Small intestine (tissue), 7 donors: ENCODE data around the gene VAX1. TPM values are rescaled to one million over a fixed set of nuclear protein-coding genes. Genes with fewer than 3 reads are reported as not detected.

Experiments used
- DNase-seq, 2 donors: peaks; one replicate each; pipeline versions ENCODE4 v3.0.0 to v3.0.0-alpha.2; 2013
- FAIRE-seq: peaks from 2 replicates; lab custom pipeline; 2012; peaks lifted over from hg19 to GRCh38; lab: Jason Lieb, UNC
- H3K27ac ChIP-seq, 3 donors: one replicate each; pipeline ENCODE4 v1.5.1; 2013; ENCODE audit warnings: low read length in 2 of 3, mild to moderate bottlenecking in 2 of 3, control low read depth in 1 of 3, inconsistent platforms in 1 of 3, low read depth in 1 of 3, moderate library complexity in 1 of 3
- H3K27me3 ChIP-seq, 3 donors: one replicate each; pipeline ENCODE4 v1.6.1; 2013; ENCODE audit warnings: low read length in 3 of 3, inconsistent platforms in 1 of 3; ENCODE audit not compliant: control insufficient read depth in 3 of 3, insufficient read depth in 3 of 3
- H3K36me3 ChIP-seq, 3 donors: one replicate each; pipeline ENCODE4 v1.6.1; 2013; ENCODE audit warnings: low read length in 3 of 3, inconsistent platforms in 1 of 3, low read depth in 1 of 3, mild to moderate bottlenecking in 1 of 3, moderate library complexity in 1 of 3; ENCODE audit not compliant: control insufficient read depth in 3 of 3, insufficient read depth in 2 of 3
- H3K4me1 ChIP-seq, 3 donors: one replicate each; pipeline ENCODE4 v1.6.1; 2013; ENCODE audit warnings: low read length in 2 of 3, inconsistent platforms in 1 of 3, low read depth in 1 of 3, mild to moderate bottlenecking in 1 of 3, moderate library complexity in 1 of 3; ENCODE audit not compliant: control insufficient read depth in 3 of 3, insufficient read depth in 2 of 3
- H3K4me3 ChIP-seq, 3 donors: one replicate each; pipeline ENCODE4 v1.5.1; 2013; ENCODE audit warnings: low read length in 3 of 3, control low read depth in 1 of 3, inconsistent platforms in 1 of 3, low read depth in 1 of 3, mild to moderate bottlenecking in 1 of 3, moderate library complexity in 1 of 3
- H3K9me3 ChIP-seq, 2 donors: one replicate each; pipeline ENCODE4 v1.6.1; 2013; ENCODE audit warnings: low read depth in 1 of 2, low read length in 1 of 2; ENCODE audit not compliant: control insufficient read depth in 2 of 2, insufficient read depth in 1 of 2
- WGBS, 3 donors: extraction: QIAGEN DNeasy Blood & Tissue Kit; methylation state at CpG; one replicate each; pipeline ENCODE4 v1.1.7; 2013; 5-methylcytosine and 5-hydroxymethylcytosine counted together
- polyA plus RNA-seq, 4 donors: library from polyadenylated mRNA; stranded (reverse) in 3 of 4; unstranded in 1 of 4; fragments of 200-250 nt in 3 of 4; fragments of 120-200 nt in 1 of 4; gene quantifications; one replicate each; pipeline versions ENCODE4 v1.2.1 to v1.2.3, GENCODE V29; 2013
- donor health status: healthy with polysubstance abuse.
- donor health status: control.
- donor health status: control.
- donor health status: Bipolar disorder and iron deficiency.
- donor health status: healthy.

The VAX1 gene
- polyA plus RNA-seq, 4 donors, result not detected

DNA sequence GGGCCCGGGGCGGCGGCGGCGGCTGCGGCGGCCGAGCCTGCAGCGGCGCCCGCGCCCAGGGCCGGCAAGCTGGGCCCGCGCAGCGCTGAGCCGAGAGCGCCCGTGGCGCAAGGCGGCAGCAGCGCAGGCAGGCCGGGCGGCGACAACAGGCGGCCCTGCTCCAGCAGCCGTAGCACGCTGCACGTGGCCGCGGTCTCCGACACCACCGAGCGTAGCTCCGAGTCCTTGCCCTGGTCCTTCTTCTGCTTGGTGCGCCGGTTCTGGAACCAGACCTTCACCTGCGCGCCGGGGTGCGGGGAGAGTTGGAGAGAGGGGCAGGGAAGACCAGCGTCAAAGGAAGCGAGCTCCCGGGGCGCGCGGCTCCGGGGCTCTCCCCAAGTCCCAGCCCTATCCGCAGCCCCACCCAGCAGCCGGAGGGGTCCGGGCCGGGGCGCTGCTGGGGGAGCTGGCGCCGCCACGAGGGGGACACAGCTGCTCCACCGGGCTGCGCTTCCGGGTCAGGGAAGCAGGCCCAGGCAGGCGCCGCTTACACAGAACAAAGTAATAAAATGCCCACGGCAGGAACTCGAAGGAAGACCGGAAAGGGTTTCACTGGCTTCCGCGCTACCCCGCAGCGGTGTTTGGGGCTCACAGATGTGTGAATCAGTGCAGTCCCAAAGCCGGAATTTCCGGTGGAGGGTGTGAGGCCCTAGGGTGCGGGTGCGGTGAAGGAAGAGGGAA lies 3.6 kb downstream of the VAX1 start:
- 7 to 21% (median 11%) methylated on average over 34 to 72 of the region's 72 CpGs for WGBS, 3 donors
- no peak overlapping the region for H3K27ac ChIP-seq
- FAIRE-seq, result no peak
- no peak overlapping the region for H3K4me3 ChIP-seq
- peaks cover 0 to 37% (median 5%) of the 10 kb centered on the region in 3 donors for H3K4me1 ChIP-seq
- no peaks in the 10 kb centered on the region for H3K9me3 ChIP-seq
- H3K36me3 ChIP-seq, result no peaks in the 10 kb centered on the region
- peaks cover 22 to 97% (median 72%) of the 10 kb centered on the region in 3 donors for H3K27me3 ChIP-seq
- DNase-seq, result peak in 1 of 2 donors; percentile 58

DNA sequence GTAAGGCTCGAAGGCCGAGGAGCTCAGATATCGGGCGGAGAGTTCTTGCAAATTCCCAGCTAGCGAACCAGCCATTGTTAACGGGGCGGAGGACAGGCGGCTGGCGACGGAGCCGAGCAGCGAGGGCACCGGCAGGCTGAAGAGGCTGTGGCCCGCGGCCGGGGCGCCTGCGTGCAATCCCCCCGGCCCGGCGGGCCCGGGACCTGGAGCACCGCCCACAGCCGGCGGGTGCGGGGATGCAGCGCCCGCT lies 4.1 kb downstream of the VAX1 start:
- H3K9me3 ChIP-seq, result no peaks in the 10 kb centered on the region
- H3K4me3 ChIP-seq, result no peak overlapping the region
- H3K27ac ChIP-seq, result no peak overlapping the region
- WGBS, 3 donors, result 1 to 4% (median 2%) methylated on average over 15 to 28 of the region's 28 CpGs
- H3K27me3 ChIP-seq, result peaks cover 22 to 97% (median 72%) of the 10 kb centered on the region in 3 donors
- DNase-seq, result no peak
- no peak for FAIRE-seq
- H3K4me1 ChIP-seq, result peaks cover 0 to 37% (median 5%) of the 10 kb centered on the region in 3 donors
- no peaks in the 10 kb centered on the region for H3K36me3 ChIP-seq

DNA sequence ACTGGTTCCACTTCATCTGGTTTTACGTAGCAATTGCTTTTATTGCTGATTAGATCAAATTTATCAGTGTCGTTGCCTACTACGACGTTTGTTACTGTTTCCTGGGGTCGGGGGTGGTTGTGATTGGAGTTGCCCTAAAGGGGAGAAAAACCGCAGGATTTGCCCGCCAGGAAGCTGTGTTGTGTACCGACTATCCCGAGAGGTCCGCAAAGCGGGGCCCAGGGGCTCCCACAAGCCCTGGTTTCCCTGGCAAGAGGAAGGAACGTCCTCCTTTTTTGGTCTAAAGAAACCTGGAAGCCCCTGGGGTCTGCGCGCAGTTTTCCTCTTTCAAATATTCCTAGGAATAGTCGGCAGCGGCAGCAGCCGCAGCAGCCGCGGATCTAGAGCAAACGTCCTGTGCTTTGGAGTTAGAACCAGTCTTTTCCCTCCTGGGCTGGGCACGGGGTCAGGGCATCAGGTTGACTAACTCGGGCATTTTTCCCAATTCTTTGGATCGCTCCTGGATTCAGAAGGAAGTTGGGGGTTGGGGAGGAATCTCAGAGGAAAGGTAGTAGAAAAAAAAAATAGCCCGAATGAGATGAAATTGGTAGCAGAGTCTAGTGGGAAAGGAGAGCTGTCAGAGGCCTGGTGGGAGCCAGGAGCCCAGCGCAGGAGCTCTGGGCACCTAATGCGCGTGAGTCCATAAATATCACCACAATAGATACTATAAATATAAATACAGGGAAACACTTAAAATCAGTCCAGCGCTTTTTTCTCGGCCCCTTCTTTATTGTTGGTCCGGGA lies 4.6 kb downstream of the VAX1 start:
- no peak for FAIRE-seq
- peak in 1 of 2 donors; percentile 39 for DNase-seq
- Histone ChIP-seq H3K4me3 (no peak overlapping the region), H3K4me1 (peaks cover 0 to 37% (median 5%) of the 10 kb centered on the region in 3 donors), H3K36me3 (no peaks in the 10 kb centered on the region), H3K9me3 (no peaks in the 10 kb centered on the region), H3K27ac (no peak overlapping the region), H3K27me3 (peaks cover 22 to 97% (median 67%) of the 10 kb centered on the region in 3 donors)
- 6 to 10% (median 8%) methylated on average over 30 of the region's 30 CpGs for WGBS, 3 donors

GRCh38 chr10:117132751-117133231 lies 5.3 kb downstream of the VAX1 start:
- H3K27me3 ChIP-seq, result peaks cover 22 to 92% (median 62%) of the 10 kb centered on the region in 3 donors
- no peaks in the 10 kb centered on the region for H3K36me3 ChIP-seq
- no peak overlapping the region for H3K27ac ChIP-seq
- H3K9me3 ChIP-seq, result no peaks in the 10 kb centered on the region
- FAIRE-seq (no peak), DNase-seq (peak in 1 of 2 donors; percentile 47)
- no peak overlapping the region for H3K4me3 ChIP-seq
- peaks cover 0 to 30% (median 5%) of the 10 kb centered on the region in 3 donors for H3K4me1 ChIP-seq
- WGBS, 3 donors, result 5 to 7% (median 6%) methylated on average over 27 of the region's 27 CpGs

GRCh38 chr10:117131376-117132327 lies 6.4 kb downstream of the VAX1 start:
- Histone ChIP-seq H3K9me3 (no peaks in the 10 kb centered on the region), H3K4me1 (peaks cover 0 to 27% (median 5%) of the 10 kb centered on the region in 3 donors), H3K36me3 (no peaks in the 10 kb centered on the region), H3K27me3 (peaks cover 12 to 92% (median 66%) of the 10 kb centered on the region in 3 donors), H3K27ac (no peak overlapping the region), H3K4me3 (peak overlapping the region in 2 of 3 donors; percentile 0 to 8)
- DNase-seq (peak; percentile 37 to 84), FAIRE-seq (no peak)
- 5 to 8% (median 6%) methylated on average over 47 of the region's 47 CpGs for WGBS, 3 donors

- DNase-seq (no peak), FAIRE-seq (no peak)
- WGBS, 3 donors, result 26 to 41% (median 31%) methylated on average over 8 of the region's 8 CpGs
- peaks cover 12 to 89% (median 59%) of the 10 kb centered on the region in 3 donors for H3K27me3 ChIP-seq
- H3K27ac ChIP-seq, result no peak overlapping the region
- H3K9me3 ChIP-seq, result no peaks in the 10 kb centered on the region
- peaks cover 0 to 27% (median 5%) of the 10 kb centered on the region in 3 donors for H3K4me1 ChIP-seq
- peak overlapping the region in 1 of 3 donors; percentile 8 for H3K4me3 ChIP-seq
- H3K36me3 ChIP-seq, result no peaks in the 10 kb centered on the region
These were observed 7.2 kb downstream of the VAX1 start for GRCh38 chr10:117130862-117131375.

- DNase-seq (no peak), FAIRE-seq (no peak)
- Histone ChIP-seq H3K4me3 (no peak overlapping the region), H3K27me3 (peaks cover 9 to 89% (median 60%) of the 10 kb centered on the region in 3 donors), H3K4me1 (peaks cover 0 to 27% (median 5%) of the 10 kb centered on the region in 3 donors), H3K9me3 (no peaks in the 10 kb centered on the region), H3K36me3 (no peaks in the 10 kb centered on the region), H3K27ac (no peak overlapping the region)
- WGBS, 3 donors, result 81 to 85% (median 82%) methylated on average over 2 of the region's 2 CpGs
These were observed 7.7 kb downstream of the VAX1 start for GRCh38 chr10:117130346-117130745.
